HCT116 (cell line): ENCODE measurements around the gene PRKCH. TPM values are rescaled to one million over a fixed set of nuclear protein-coding genes. Genes with fewer than 3 reads are reported as not detected.

Source experiments
- ATAC-seq: fragments of 200-7000 bp; cut with Tn5 transposase; 2 replicates; pipeline ENCODE4 v1.9.1; 2020; ENCODE audit warnings: mild to moderate bottlenecking, moderate library complexity
- BruUV-seq: library from RNA; stranded (reverse); fragments of 400-500 nt; replicated peaks from 2 replicates; lab custom pipeline; 2021; lab: Mats Ljungman, UMichigan
- CTCF ChIA-PET: fragments of 300-600 bp; sonication (Branson Sonifier 250); formaldehyde crosslinking; loops from one replicate; lab custom pipeline; 2021; ENCODE audit warnings: antibody characterized with exemption; lab: Charles Lee
- POLR2A ChIA-PET: fragments of 300-600, 350-600 bp; sonication (Branson Sonifier 250); formaldehyde crosslinking; loops from one replicate; lab custom pipeline; 2021; ENCODE audit warnings: antibody characterized with exemption; lab: Charles Lee
- RAD21 ChIA-PET, 2 experiments: fragments of 300-600 bp; sonication (Branson Sonifier 250); formaldehyde crosslinking; loops; one replicate each; lab custom pipeline; 2023; ENCODE audit warnings: low total read pairs in 2 of 2; ENCODE audit not compliant: uncharacterized antibody in 2 of 2, unreplicated experiment in 2 of 2, low non-redundant PET in 1 of 2; lab: Charles Lee
- DNase-seq: peaks from one replicate; pipeline ENCODE4 v3.0.0-alpha.2; 2010; ENCODE audit warnings: low read depth, low spot score
- H2AFZ ChIP-seq: fragments of 200-600 bp; shearing (Covaris generic), sonication (generic); 2 replicates; pipeline ENCODE4 v1.6.1; 2017; ENCODE audit warnings: low read depth, mixed run types, mixed read lengths, antibody characterized with exemption, low read length; ENCODE audit not compliant: poor library complexity, severe bottlenecking
- H3K27ac ChIP-seq: 2 replicates; pipeline ENCODE4 v1.5.1; 2012; ENCODE audit warnings: low read depth, low read length
- H3K27me3 ChIP-seq: fragments of 200-600 bp; sonication (generic); 2 replicates; pipeline ENCODE4 v1.6.1; 2016; ENCODE audit warnings: mixed run types, low read length, mixed read lengths; ENCODE audit not compliant: insufficient read depth
- H3K36me3 ChIP-seq, 2 experiments: fragments of 200-500 bp in 1 of 2; fragments of 200-600 bp in 1 of 2; sonication (Bioruptor generic) in 1 of 2; sonication (generic) in 1 of 2; 2 replicates each; pipeline versions ENCODE4 v1.5.1 to v1.6.1; 2014 to 2016; ENCODE audit warnings: low read length in 2 of 2, inconsistent platforms in 1 of 2, mixed read lengths in 1 of 2, mixed run types in 1 of 2; ENCODE audit not compliant: insufficient read depth in 2 of 2, control insufficient read depth in 1 of 2
- H3K4me1 ChIP-seq, 2 experiments: fragments of 200-600 bp in 1 of 2; sonication (generic) in 1 of 2; 2 replicates each; pipeline versions ENCODE4 v1.5.1 to v1.6.1; 2012 to 2017; ENCODE audit warnings: low read length in 2 of 2, inconsistent platforms in 1 of 2, mild to moderate bottlenecking in 1 of 2, mixed read lengths in 1 of 2, mixed run types in 1 of 2, moderate library complexity in 1 of 2; ENCODE audit not compliant: insufficient read depth in 2 of 2, control insufficient read depth in 1 of 2
- H3K4me2 ChIP-seq: fragments of 200-600 bp; sonication (generic); 2 replicates; pipeline ENCODE4 v1.6.1; 2017; ENCODE audit warnings: mixed run types, low read length, mixed read lengths
- H3K4me3 ChIP-seq, 2 experiments: fragments of 200-600 bp in 1 of 2; sonication (generic) in 1 of 2; replicated peaks in 1 of 2; 2 replicates each; pipeline ENCODE4 v1.5.1; 2011 to 2016; ENCODE audit warnings: low read length in 2 of 2, control low read depth in 1 of 2, low read depth in 1 of 2, mild to moderate bottlenecking in 1 of 2, mixed read lengths in 1 of 2, mixed run types in 1 of 2
- H3K79me2 ChIP-seq: fragments of 200-600 bp; sonication (generic); 2 replicates; pipeline ENCODE4 v1.6.1; 2017; ENCODE audit warnings: mild to moderate bottlenecking, mixed run types, low read length, moderate library complexity, mixed read lengths; ENCODE audit not compliant: insufficient read depth
- H3K9ac ChIP-seq: fragments of 200-600 bp; sonication (generic); 2 replicates; pipeline ENCODE4 v1.6.1; 2016; ENCODE audit warnings: low read length, mixed read lengths
- H3K9me2 ChIP-seq: fragments of 200-600 bp; sonication (generic), shearing (Covaris generic); 2 replicates; pipeline ENCODE4 v1.6.1; 2017; ENCODE audit warnings: mixed run types, mild to moderate bottlenecking, moderate library complexity; ENCODE audit not compliant: insufficient read depth
- H3K9me3 ChIP-seq, 2 experiments: fragments of 200-500 bp in 1 of 2; fragments of 200-600 bp in 1 of 2; sonication (Bioruptor generic) in 1 of 2; sonication (generic) in 1 of 2; 2 replicates each; pipeline ENCODE4 v1.6.1; 2014 to 2017; ENCODE audit warnings: low read length in 2 of 2, mixed read lengths in 2 of 2, inconsistent platforms in 1 of 2, low read depth in 1 of 2, mild to moderate bottlenecking in 1 of 2, mixed run types in 1 of 2, moderate library complexity in 1 of 2; ENCODE audit not compliant: control insufficient read depth in 1 of 2, insufficient read depth in 1 of 2
- H4K20me1 ChIP-seq: fragments of 200-600 bp; sonication (generic), shearing (Covaris generic); 2 replicates; pipeline ENCODE4 v1.6.1; 2017; ENCODE audit warnings: mixed run types, mild to moderate bottlenecking, moderate library complexity; ENCODE audit not compliant: insufficient read depth
- CBX3 ChIP-seq: IDR thresholded peaks from 2 replicates; pipeline ENCODE4 v1.6.1; 2012; ENCODE audit warnings: low read depth
- CEBPB ChIP-seq: IDR thresholded peaks from 2 replicates; pipeline ENCODE4 v1.6.1; 2012; ENCODE audit warnings: low read depth
- FOSL1 ChIP-seq: IDR thresholded peaks from 2 replicates; pipeline ENCODE4 v1.6.1; 2012; ENCODE audit warnings: low read depth
- MAX ChIP-seq: IDR thresholded peaks from 2 replicates; pipeline ENCODE4 v1.6.1; 2012
- POLR2AphosphoS5 ChIP-seq: IDR thresholded peaks from 2 replicates; pipeline ENCODE4 v1.6.1; 2011; ENCODE audit warnings: mild to moderate bottlenecking, low read depth, low read length, moderate library complexity
- RAD21 ChIP-seq: IDR thresholded peaks from 2 replicates; pipeline ENCODE4 v1.6.1; 2012; ENCODE audit warnings: low read depth, mild to moderate bottlenecking
- REST ChIP-seq: IDR thresholded peaks from 2 replicates; pipeline ENCODE4 v1.6.1; 2012; ENCODE audit warnings: low read depth
- SRF ChIP-seq: IDR thresholded peaks from 2 replicates; pipeline ENCODE4 v1.6.1; 2012; ENCODE audit warnings: low read depth
- ZNF274 ChIP-seq: fragments of 200-500 bp; sonication (Bioruptor generic); IDR thresholded peaks from 2 replicates; pipeline ENCODE4 v1.6.1; 2014; ENCODE audit warnings: mild to moderate bottlenecking, low read depth, low read length, inconsistent platforms
- intact Hi-C: fragments of 100-400 bp; cut with micrococcal nuclease; formaldehyde crosslinking; loops from 2 replicates; pipeline ENCODE4 v1.10.0; 2022
- total RNA-seq: library from RNA; stranded (reverse); gene quantifications from one replicate; pipeline ENCODE4 v1.2.1, GENCODE V29; 2021; ENCODE audit not compliant: unreplicated experiment
- TF ChIP-seq, protein P1 (sequence below), 3 experiments: fragments of 200-600 bp in 1 of 3; sonication (generic) in 1 of 3; IDR thresholded peaks in 2 of 3; conservative IDR thresholded peaks in 1 of 3; 2 replicates each; pipeline ENCODE4 v1.5.1; 2012 to 2017; ENCODE audit warnings: low read depth in 2 of 3, low read length in 2 of 3, antibody characterized with exemption in 1 of 3, borderline replicate concordance in 1 of 3, control low read depth in 1 of 3, mild to moderate bottlenecking in 1 of 3, mixed read lengths in 1 of 3, mixed run types in 1 of 3, moderate library complexity in 1 of 3; ENCODE audit not compliant: insufficient read depth in 1 of 3

PRKCH gene
- total RNA-seq, 1 experiment from 2014 or later: 16.6 TPM

DNA sequence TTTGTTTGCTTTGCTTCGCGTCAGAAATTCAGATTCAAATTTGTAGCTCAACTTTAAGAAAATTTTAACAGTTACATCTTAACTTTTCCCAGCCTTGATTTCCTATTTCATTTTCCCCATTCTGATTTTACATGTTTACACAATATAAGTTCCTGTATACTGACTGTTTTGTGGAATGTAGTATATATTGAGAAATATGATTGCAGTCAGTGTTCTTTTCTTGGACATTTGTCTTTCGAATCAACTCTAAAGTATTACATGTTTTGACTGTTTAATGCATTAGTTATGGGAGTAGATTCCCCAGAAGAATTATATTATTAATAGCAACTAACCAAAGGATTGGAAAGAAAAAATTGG, 48.1 kb downstream of the PRKCH start:
- ATAC-seq: no peak
- ChIA-PET CTCF (no interaction called here), POLR2A (no interaction called here), RAD21 (no interaction called here)
- intact Hi-C loops: no loop called here
- H3K79me2 ChIP-seq: no peaks in the 10 kb centered on the region; the same call in 1 of the 2 replicates
- H4K20me1 ChIP-seq: no peaks in the 10 kb centered on the region
- H3K9ac ChIP-seq: no peak overlapping the region
- TF ChIP-seq SRF (no peak), REST (no peak), MAX (no peak), ZNF274 (no peak), POLR2AphosphoS5 (no peak), CEBPB (no peak), RAD21 (no peak), FOSL1 (no peak), CBX3 (no peak)
- TF ChIP-seq, protein P1, sequence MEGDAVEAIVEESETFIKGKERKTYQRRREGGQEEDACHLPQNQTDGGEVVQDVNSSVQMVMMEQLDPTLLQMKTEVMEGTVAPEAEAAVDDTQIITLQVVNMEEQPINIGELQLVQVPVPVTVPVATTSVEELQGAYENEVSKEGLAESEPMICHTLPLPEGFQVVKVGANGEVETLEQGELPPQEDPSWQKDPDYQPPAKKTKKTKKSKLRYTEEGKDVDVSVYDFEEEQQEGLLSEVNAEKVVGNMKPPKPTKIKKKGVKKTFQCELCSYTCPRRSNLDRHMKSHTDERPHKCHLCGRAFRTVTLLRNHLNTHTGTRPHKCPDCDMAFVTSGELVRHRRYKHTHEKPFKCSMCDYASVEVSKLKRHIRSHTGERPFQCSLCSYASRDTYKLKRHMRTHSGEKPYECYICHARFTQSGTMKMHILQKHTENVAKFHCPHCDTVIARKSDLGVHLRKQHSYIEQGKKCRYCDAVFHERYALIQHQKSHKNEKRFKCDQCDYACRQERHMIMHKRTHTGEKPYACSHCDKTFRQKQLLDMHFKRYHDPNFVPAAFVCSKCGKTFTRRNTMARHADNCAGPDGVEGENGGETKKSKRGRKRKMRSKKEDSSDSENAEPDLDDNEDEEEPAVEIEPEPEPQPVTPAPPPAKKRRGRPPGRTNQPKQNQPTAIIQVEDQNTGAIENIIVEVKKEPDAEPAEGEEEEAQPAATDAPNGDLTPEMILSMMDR (IDR thresholded peaks at IDR 0.05 in 2 of 3, conservative IDR thresholded peaks at IDR 0.05 in 1 of 3; ENCODE audit: borderline replicate concordance in 1 of 3, insufficient read depth in 1 of 3, low read depth in 2 of 3, low read length in 2 of 3): no peak
- TF ChIP-seq, all 23 proteins: peak for 0
- H3K27ac ChIP-seq: no peak overlapping the region
- H3K9me3 ChIP-seq: peaks cover 5 to 6% of the 10 kb centered on the region in 2 experiments; a peak in 2 of 4 replicates
- no TSS peak for BruUV-seq
- H3K36me3 ChIP-seq: no peaks in the 10 kb centered on the region
- DNase-seq: no peak
- no peaks in the 10 kb centered on the region for H3K27me3 ChIP-seq
- H3K4me1 ChIP-seq: peaks cover 11 to 23% of the 10 kb centered on the region in 2 experiments; a peak in 3 of 4 replicates
- H2AFZ ChIP-seq: no peak overlapping the region
- H3K4me3 ChIP-seq: no peak overlapping the region
- no peak overlapping the region for H3K4me2 ChIP-seq
- H3K9me2 ChIP-seq: no peaks in the 10 kb centered on the region
